ENCODE results near the gene VPS29. TPM values are rescaled to one million over a fixed set of nuclear protein-coding genes. Genes with fewer than 3 reads are reported as not detected.

The VPS29 gene
- total RNA-seq, 1 donor, result 93.7 TPM

DNA sequence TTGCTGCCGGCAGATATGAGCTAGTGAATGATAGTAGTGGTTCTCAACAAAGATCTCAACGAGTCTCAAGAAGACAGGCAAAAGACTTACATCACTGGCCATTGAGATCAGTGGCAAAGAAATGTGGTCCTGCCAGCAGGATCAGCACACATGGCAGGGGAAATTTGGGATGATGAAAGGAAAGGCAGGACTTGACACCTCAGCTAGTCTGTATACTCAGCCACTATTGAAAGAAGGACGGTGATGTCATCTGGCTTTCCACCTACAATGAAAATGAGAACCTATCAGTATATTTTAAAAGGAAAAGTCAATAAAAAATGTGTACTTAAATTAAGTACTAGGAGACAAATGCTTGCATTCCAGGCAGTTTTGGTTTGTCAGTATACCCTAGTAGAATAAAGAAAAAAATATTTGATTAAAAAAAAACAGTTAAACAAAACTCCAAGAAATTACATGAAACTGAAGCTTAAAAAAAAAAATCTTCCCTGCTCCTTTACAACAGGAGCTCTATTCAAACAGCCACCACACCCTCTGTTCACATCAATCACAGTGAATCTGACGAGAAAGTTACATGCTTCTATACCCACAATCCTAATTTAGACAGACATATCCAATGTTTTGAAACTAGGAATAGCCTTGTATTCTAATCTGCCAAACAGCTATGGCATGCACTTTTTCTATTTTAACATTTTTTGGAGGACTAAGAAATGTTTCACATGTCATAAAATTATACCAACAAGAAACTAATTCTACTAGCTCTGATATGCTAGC is 35.1 kb upstream of the VPS29 start:
- H3K4me3 ChIP-seq (ENCODE audit: low read depth, low read length), result no peak overlapping the region
- no peak for DNase-seq (ENCODE audit: low read depth)
- TF ChIP-seq, protein P1, sequence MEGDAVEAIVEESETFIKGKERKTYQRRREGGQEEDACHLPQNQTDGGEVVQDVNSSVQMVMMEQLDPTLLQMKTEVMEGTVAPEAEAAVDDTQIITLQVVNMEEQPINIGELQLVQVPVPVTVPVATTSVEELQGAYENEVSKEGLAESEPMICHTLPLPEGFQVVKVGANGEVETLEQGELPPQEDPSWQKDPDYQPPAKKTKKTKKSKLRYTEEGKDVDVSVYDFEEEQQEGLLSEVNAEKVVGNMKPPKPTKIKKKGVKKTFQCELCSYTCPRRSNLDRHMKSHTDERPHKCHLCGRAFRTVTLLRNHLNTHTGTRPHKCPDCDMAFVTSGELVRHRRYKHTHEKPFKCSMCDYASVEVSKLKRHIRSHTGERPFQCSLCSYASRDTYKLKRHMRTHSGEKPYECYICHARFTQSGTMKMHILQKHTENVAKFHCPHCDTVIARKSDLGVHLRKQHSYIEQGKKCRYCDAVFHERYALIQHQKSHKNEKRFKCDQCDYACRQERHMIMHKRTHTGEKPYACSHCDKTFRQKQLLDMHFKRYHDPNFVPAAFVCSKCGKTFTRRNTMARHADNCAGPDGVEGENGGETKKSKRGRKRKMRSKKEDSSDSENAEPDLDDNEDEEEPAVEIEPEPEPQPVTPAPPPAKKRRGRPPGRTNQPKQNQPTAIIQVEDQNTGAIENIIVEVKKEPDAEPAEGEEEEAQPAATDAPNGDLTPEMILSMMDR (IDR thresholded peaks at IDR 0.05; ENCODE audit: insufficient read depth, low read depth, low read length), result no peak

DNA sequence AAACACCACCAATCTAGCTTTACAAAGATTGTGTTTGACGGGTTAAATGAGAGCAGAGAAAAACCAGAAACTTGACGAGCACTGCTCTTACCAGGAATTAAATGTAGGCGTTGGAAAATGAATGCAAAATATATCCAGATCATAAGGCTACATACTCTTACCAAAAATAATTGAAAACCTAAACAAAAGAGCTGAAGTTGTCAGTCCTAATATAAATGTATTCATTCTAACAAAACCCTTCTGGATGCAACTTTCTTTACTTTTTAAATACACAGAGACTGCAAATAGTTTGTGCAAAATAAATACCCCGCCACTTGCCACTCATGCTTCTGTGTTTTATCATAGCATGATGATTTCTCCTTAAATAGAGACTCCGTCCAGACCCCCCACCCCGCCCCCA is 32.9 kb upstream of the VPS29 start:
- no peak overlapping the region for H3K4me3 ChIP-seq (ENCODE audit: low read depth, low read length)
- TF ChIP-seq, protein P1 (IDR thresholded peaks at IDR 0.05; ENCODE audit: insufficient read depth, low read depth, low read length), result no peak
- DNase-seq (ENCODE audit: low read depth), result no peak

DNA sequence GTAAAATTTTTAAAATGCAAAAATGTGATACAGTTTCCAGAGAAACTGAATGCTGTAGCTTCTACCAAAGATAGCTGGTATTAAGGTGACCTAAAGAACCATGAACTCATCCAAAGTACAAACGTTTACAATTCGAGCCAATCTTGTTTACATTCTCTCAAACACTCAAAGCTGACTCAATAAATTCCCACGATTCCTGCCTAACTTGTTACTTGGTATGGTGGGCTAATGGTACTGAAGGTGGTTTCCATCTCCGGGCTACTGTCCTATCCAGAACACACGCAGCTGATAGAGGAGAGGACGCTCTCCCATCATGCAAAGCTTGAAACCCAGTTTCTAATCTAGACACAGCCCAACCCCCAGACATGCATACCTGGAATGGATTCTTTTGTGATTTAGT is 31.7 kb upstream of the VPS29 start:
- no peak overlapping the region for H3K4me3 ChIP-seq (ENCODE audit: low read depth, low read length)
- TF ChIP-seq, protein P1 (IDR thresholded peaks at IDR 0.05; ENCODE audit: insufficient read depth, low read depth, low read length), result no peak
- DNase-seq (ENCODE audit: low read depth), result peak; percentile 79

DNA sequence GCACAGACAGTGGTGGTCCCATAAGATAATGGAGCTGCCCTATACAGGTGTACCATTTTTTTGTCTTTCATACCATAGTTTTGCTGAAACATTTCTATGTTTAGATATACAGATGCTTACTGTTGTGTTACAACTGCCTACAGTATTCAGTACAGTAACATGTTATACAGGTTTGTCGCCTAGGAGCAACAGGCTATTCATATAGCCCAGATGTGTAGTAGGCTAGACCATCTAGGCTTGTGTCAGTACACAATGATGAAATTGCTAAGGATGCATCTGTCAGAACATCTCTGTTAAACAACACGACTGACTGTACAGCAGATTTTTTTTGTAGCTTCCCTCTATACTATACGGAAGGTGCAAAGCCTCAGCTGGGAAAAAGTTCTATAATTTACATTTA is 30.7 kb upstream of the VPS29 start:
- no peak for DNase-seq (ENCODE audit: low read depth)
- no peak overlapping the region for H3K4me3 ChIP-seq (ENCODE audit: low read depth, low read length)
- TF ChIP-seq, protein P1 (IDR thresholded peaks at IDR 0.05; ENCODE audit: insufficient read depth, low read depth, low read length), result no peak

DNA sequence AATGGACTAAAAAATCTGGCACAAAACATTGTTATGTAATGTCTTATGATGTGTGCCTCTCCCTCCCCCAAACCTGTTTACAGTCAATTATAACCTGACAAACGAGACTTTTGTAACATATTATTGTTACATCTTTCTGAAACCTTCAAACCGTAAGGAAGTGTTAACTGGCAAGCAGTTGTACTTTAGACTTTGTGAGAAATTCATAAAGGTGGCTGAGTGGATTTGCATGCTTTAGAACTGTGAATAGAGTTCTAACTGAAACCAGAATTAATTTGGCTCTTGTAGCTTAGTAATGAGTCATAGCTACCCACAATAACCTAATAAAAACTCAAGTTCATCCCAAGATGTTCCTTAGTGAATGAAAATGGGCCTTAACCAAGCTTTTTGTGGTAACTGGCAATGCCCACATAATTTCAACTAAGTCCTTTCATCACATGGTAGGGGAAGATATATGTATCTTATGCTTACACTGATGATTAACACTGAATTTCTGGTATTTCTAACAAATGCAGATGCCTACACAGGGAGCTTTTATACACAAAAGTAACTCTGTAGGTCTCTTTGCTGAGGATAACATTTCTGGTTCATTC is 29.9 kb upstream of the VPS29 start:
- DNase-seq (ENCODE audit: low read depth), result peak; percentile 78
- H3K4me3 ChIP-seq (ENCODE audit: low read depth, low read length), result no peak overlapping the region
- TF ChIP-seq, protein P1 (IDR thresholded peaks at IDR 0.05; ENCODE audit: insufficient read depth, low read depth, low read length), result no peak

DNA sequence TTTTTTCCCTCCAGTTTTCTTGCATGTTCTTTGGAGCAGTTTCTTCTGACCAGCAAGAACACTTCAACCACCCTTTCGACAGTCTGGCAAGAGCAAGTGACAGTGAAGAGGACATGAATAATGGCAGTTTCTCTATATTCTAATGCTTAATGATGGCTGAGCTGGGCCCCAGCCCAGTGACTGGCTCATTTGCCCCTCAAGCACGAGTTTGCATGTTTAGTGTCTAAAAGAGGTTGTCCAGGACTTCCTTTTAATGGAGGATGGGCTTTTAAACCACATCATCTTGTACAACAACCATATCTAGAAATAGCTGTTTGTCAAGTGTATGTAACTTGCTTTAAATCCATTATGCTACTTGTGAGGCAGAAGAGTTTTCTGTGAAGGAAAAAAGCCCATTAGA is 28.6 kb upstream of the VPS29 start:
- TF ChIP-seq, protein P1 (IDR thresholded peaks at IDR 0.05; ENCODE audit: insufficient read depth, low read depth, low read length), result no peak
- DNase-seq (ENCODE audit: low read depth), result no peak
- no peak overlapping the region for H3K4me3 ChIP-seq (ENCODE audit: low read depth, low read length)

Data from fibroblast of villous mesenchyme (primary cell).